ENCODE measurements around the gene TXNDC16.

- TF ChIP-seq, protein P1, sequence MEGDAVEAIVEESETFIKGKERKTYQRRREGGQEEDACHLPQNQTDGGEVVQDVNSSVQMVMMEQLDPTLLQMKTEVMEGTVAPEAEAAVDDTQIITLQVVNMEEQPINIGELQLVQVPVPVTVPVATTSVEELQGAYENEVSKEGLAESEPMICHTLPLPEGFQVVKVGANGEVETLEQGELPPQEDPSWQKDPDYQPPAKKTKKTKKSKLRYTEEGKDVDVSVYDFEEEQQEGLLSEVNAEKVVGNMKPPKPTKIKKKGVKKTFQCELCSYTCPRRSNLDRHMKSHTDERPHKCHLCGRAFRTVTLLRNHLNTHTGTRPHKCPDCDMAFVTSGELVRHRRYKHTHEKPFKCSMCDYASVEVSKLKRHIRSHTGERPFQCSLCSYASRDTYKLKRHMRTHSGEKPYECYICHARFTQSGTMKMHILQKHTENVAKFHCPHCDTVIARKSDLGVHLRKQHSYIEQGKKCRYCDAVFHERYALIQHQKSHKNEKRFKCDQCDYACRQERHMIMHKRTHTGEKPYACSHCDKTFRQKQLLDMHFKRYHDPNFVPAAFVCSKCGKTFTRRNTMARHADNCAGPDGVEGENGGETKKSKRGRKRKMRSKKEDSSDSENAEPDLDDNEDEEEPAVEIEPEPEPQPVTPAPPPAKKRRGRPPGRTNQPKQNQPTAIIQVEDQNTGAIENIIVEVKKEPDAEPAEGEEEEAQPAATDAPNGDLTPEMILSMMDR (IDR thresholded peaks at IDR 0.05), result no peak
- TF ChIP-seq POLR2A (IDR thresholded peaks at IDR 0.05), result no peak
These were observed 88.1 kb downstream of the TXNDC16 start for GRCh38 chr14:52464175-52464574.
